GM18907 (cell line): ENCODE measurements around the gene SEMG1.

Source experiments
- ATAC-seq: cut with Tn5 transposase; IDR thresholded peaks from one replicate; pipeline ENCODE4 v1.9.1; 2021; ENCODE audit warnings: mild to moderate bottlenecking, moderate library complexity; ENCODE audit not compliant: unreplicated experiment

The SEMG1 gene

DNA sequence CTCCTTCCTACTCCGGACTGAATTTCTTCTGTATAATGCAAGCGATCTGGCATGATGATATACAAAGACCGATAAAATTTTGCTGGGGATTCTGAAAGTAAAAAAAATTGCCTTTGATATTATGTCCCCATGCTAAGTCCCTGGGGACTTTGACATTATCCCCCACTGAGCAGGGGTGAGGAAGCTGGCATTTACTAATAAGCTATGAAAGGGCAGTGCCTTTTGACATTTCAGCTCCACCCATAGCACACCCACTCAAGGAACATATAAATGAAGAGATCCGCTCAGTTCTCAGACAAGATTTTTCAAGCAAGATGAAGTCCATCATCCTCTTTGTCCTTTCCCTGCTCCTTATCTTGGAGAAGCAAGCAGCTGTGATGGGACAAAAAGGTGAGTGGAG lies 14.2 kb downstream of the SEMG1 start, which contains the start of gene SEMG2:
Gene SEMG2, plus strand, starts transcription at position 298 of the 400 bp plus-strand sequence. Its CDS starts 17 bp downstream, at position 315.
- no peak for ATAC-seq

DNA sequence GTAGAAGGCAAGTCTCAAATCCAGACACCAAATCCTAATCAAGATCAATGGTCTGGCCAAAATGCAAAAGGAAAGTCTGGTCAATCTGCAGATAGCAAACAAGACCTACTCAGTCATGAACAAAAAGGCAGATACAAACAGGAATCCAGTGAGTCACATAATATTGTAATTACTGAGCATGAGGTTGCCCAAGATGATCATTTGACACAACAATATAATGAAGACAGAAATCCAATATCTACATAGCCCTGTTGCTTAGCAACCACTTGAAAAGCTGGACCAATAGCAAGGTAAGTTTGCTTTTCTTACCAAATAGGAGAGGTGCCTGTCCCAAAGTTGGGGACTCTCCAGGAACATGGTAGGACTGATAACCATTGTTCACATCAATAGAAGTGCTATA lies 16.3 kb downstream of the SEMG1 start:
- no peak for ATAC-seq

DNA sequence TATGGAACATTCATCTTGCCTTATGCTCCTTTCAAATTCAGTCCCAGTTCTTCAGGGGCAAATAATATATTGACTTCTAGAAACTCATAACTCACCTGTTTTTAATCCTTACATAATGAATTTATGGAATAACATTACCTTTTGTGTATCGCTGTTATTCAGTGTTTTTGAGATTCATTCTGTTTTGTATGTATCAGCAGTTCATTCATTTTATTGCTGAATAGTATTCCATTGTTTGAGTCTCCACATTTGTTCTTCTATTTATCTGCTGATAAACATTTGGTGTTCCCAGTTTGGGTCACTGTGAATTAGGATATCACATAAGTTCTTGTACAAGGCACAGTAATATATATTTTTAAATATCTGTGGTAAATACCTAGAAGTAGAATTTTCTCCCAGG lies 19.5 kb downstream of the SEMG1 start:
- no peak for ATAC-seq

- no peak for ATAC-seq
Measured at GRCh38 chr20:45229264-45230056, 22.6 kb downstream of the SEMG1 start.

- no peak for ATAC-seq
Measured at GRCh38 chr20:45230631-45231030, 23.8 kb downstream of the SEMG1 start.

- ATAC-seq: no peak
Measured at GRCh38 chr20:45235995-45236394, 29.2 kb downstream of the SEMG1 start.

- ATAC-seq: no peak
Measured at GRCh38 chr20:45238139-45238538, 31.3 kb downstream of the SEMG1 start.

- ATAC-seq: no peak
Measured at GRCh38 chr20:45246109-45246508, 39.3 kb downstream of the SEMG1 start.

GRCh38 chr20:45247865-45248264 lies 41.0 kb downstream of the SEMG1 start:
- no peak for ATAC-seq

GRCh38 chr20:45248609-45249008 lies 41.8 kb downstream of the SEMG1 start:
- no peak for ATAC-seq

DNA sequence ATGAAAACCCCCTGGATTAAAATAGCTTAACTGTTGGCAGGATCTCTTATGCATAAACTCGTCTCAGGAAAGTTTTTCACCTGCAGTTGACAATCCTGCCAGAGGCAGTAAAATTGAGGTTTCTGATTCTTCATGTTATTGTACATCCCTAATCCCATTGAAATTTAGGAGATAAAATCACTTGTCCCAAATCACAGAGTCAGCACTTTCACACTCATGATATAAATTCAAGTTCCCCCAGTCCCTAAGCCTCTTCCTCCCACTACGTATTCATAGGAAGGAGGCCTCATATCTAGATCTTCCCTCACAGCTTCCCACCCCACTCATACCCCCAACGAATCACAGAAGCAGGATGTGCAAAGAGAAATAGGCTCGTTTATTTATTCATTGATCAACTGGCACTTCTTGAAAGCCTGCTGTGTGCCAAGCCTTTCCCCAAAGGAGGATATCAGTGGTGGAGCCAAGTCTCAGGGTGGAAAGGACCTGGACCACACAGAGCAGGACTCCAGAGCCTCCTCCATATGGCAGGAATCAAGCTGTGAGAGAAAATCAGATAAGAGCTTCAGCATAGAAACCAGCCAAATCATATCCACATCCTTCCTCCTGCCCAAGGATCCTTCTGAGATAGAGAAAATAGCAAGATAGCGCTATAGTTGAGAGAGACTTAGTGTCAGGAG lies 45.2 kb downstream of the SEMG1 start:
- no peak for ATAC-seq

DNA sequence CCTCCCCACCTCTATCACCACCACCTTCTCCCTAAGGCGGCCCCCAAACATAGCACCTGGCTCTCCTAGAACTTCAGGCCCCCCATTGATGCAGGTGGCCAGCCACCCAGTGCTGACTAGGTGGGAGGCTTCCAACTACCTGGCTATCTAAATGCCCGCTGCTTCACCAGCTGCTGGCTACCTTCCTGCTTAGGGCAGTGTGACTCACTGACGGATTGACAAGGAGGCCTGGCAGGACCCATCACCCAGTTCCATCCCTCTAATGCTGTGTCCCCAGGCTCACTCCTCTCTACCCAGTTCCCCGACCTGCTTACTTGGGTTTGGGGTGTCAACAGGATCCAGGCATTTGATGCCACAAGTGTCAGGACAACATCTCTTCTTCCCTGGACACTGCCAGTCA lies 46.4 kb downstream of the SEMG1 start:
- ATAC-seq: no peak

DNA sequence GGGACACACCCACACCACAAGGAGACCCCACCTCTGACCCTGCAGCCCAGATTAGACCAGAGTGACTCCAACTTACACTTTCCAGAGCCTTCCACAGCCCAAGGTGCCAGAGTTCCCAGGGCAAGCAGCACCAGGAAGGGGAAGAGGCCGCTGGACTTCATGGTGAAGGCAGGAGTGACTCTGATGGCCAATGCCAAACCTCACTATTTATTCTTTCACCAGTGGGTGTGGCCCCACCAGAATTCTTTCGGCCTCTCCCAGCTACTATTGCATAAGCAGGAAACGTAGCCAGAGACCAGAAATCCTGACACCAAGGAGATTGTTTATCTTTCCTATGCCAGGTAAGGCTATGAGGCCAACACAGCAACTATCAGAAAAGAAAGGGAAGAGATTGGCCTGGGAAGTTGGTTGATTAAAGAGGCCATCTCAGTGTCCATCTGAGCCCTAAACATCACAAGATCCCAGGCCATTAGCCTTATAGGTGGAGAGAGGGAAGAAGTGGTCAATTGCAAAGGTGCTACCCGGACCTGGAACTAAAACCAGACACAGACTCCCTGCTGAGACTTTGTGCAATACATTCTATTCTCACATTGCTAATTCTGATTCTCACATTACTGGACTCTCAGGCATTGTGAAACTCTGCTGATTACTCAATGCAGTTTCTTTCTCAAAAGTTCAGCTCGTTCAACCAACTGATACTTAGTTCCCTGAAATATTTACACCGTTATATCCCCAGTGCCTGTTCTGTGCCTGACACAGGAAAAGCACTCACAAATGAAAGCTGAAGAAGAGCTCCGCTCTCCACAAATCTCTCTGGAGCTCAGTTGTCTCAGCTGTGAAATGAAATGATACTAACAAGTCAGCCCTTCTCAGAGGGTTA lies 47.8 kb downstream of the SEMG1 start, which contains the start of gene SLPI:
Gene SLPI, minus strand, starts transcription at position 182 of the 880 bp plus-strand sequence. Its CDS starts 21 bp downstream, at position 161.
- ATAC-seq: no peak

GRCh38 chr20:45257161-45257560 lies 50.3 kb downstream of the SEMG1 start:
- no peak for ATAC-seq

- no peak for ATAC-seq
Measured at GRCh38 chr20:45257711-45258110, 50.9 kb downstream of the SEMG1 start.

DNA sequence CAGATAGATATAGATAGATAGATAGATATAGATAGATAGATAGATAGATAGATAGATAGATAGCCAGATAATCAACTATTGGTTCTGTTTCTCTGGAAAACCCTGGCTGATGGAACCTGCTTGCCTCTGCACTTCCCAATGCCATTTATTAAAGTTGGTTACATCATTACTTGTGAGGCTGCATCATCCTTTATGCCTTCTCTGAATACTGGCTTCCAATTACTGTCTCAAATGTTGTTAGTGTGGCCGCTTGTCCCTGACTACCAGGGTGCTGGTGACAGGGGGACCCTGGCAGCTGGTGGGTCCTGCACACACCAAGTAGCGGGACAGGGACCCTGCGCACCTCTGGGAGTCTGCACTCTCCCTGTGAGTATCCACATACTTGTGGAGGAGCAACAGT lies 51.4 kb downstream of the SEMG1 start:
- ATAC-seq: no peak

DNA sequence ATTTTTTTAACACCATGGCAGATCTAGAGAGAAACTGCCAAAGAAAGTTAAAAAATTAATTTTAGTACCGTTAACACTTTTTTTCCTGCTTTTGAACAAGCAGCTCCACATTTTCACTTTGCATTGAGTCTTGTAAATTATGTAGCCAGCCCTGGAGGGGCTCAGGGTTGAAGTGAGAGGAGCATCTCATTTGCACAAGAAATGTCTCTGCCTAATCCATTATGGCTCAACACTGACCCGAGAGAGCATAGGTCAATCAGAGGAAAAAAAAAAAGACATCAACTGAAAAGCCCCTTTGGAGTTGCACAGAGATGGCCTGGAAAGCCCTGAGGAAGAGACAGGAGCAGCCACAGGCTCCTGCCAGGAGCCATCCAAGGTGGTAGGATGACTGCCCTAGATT lies 51.8 kb downstream of the SEMG1 start:
- ATAC-seq: no peak
